ENCODE results near the gene MINDY2. TPM values are rescaled to one million over a fixed set of nuclear protein-coding genes. Genes with fewer than 3 reads are reported as not detected.

The MINDY2 gene
- total and polyA plus RNA-seq, 10 of the 15 experiments (the other 5 are each of a cell fraction or from before 2014, with no cell fraction given), result 0.73 to 9.4 (median 3.3) TPM

DNA sequence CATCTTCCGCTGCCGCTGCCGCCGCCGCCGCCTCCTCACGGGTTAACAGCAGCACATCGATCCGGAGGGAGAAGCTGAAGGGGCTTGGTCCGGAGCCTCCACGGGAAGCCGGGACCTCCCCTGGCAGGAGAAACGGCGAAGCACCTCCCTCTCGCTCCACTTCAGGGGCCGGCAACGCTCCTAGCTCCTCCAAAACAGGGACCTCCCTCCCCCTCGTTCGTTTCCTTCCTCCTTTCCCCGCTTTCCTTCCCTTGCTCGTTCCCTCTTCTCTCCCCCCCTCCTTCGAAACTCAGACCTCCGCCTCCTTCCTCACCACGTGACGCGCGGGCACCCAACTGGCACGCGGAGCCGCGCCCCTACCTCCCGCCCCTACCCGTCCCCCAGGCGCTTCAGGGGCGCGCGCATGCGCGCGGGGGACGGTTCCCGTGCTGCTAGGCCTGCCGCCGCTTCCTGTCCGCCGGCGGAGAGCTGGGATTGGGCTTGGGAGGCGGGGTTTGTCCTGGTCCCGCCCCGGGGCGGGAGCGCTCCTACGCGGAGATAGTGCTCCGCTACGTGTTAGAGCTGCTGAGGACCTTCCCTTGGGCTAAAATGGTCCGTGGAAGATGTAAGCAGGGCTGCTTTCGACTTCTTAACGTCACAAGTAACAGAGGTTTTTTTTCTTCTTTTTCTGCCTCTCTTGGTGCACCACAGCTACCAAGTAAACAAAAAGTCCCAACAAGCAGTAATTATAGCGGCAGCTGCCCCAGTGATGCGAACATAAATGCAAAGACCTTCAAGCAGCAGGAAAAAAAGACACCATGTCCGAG lies 21.4 kb upstream of the MINDY2 start, which contains the start of gene ADAM10 (continued):
- TF ChIP-seq, protein P1, sequence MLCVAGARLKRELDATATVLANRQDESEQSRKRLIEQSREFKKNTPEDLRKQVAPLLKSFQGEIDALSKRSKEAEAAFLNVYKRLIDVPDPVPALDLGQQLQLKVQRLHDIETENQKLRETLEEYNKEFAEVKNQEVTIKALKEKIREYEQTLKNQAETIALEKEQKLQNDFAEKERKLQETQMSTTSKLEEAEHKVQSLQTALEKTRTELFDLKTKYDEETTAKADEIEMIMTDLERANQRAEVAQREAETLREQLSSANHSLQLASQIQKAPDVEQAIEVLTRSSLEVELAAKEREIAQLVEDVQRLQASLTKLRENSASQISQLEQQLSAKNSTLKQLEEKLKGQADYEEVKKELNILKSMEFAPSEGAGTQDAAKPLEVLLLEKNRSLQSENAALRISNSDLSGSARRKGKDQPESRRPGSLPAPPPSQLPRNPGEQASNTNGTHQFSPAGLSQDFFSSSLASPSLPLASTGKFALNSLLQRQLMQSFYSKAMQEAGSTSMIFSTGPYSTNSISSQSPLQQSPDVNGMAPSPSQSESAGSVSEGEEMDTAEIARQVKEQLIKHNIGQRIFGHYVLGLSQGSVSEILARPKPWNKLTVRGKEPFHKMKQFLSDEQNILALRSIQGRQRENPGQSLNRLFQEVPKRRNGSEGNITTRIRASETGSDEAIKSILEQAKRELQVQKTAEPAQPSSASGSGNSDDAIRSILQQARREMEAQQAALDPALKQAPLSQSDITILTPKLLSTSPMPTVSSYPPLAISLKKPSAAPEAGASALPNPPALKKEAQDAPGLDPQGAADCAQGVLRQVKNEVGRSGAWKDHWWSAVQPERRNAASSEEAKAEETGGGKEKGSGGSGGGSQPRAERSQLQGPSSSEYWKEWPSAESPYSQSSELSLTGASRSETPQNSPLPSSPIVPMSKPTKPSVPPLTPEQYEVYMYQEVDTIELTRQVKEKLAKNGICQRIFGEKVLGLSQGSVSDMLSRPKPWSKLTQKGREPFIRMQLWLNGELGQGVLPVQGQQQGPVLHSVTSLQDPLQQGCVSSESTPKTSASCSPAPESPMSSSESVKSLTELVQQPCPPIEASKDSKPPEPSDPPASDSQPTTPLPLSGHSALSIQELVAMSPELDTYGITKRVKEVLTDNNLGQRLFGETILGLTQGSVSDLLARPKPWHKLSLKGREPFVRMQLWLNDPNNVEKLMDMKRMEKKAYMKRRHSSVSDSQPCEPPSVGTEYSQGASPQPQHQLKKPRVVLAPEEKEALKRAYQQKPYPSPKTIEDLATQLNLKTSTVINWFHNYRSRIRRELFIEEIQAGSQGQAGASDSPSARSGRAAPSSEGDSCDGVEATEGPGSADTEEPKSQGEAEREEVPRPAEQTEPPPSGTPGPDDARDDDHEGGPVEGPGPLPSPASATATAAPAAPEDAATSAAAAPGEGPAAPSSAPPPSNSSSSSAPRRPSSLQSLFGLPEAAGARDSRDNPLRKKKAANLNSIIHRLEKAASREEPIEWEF (IDR thresholded peaks at IDR 0.05; ENCODE audit: insufficient replicate concordance, low read depth, low read length), result no peak
- peak; percentile 75; the same call in 1 of the 2 replicates for TF ChIP-seq NFYB (IDR thresholded peaks at IDR 0.05; ENCODE audit: insufficient read depth, low read depth, low read length)
- peak; percentile 51; the same call in 1 of the 2 replicates for TF ChIP-seq TCF12 (IDR thresholded peaks at IDR 0.05; ENCODE audit: low read depth, low read length)
- 0 out of 2 replicates have a peak, but pooled peaks have one; percentile 69 for TF ChIP-seq GATAD2B (conservative IDR thresholded peaks at IDR 0.05; ENCODE audit: low read depth)
- TF ChIP-seq ASH2L (IDR thresholded peaks at IDR 0.05; ENCODE audit: borderline replicate concordance, low read depth), result 0 out of 2 replicates have a peak, but pooled peaks have one; percentile 29
- no peak for TF ChIP-seq BRCA1 (IDR thresholded peaks at IDR 0.05; ENCODE audit: low read depth, low read length)
- peak; percentile 80 for TF ChIP-seq POLR2A (IDR thresholded peaks at IDR 0.05; ENCODE audit: low read depth, low read length)
- no peak for TF ChIP-seq SMAD1 (IDR thresholded peaks at IDR 0.05; ENCODE audit: low read depth, partially characterized antibody)
- no peak for TF ChIP-seq NFXL1 (IDR thresholded peaks at IDR 0.05; ENCODE audit: borderline replicate concordance)

Data from GM12878 (cell line).